Stimulated activated CD4-positive, alpha-beta T cell treated with anti-CD3 and anti-CD28 coated beads, Interleukin-4, amount 100 ng/mL, for 4 hours (primary cell): ENCODE results near the gene ELF4.
"Not testable (repeated sequence)": the region's sequence is repeated elsewhere in the genome, so short reads cannot be mapped to it uniquely, and the experiment has no call there.

Source experiments
- DNase-seq, 2 experiments: peaks; one replicate each; pipeline ENCODE4 v3.0.0-alpha.2; 2020

Gene ELF4

DNA sequence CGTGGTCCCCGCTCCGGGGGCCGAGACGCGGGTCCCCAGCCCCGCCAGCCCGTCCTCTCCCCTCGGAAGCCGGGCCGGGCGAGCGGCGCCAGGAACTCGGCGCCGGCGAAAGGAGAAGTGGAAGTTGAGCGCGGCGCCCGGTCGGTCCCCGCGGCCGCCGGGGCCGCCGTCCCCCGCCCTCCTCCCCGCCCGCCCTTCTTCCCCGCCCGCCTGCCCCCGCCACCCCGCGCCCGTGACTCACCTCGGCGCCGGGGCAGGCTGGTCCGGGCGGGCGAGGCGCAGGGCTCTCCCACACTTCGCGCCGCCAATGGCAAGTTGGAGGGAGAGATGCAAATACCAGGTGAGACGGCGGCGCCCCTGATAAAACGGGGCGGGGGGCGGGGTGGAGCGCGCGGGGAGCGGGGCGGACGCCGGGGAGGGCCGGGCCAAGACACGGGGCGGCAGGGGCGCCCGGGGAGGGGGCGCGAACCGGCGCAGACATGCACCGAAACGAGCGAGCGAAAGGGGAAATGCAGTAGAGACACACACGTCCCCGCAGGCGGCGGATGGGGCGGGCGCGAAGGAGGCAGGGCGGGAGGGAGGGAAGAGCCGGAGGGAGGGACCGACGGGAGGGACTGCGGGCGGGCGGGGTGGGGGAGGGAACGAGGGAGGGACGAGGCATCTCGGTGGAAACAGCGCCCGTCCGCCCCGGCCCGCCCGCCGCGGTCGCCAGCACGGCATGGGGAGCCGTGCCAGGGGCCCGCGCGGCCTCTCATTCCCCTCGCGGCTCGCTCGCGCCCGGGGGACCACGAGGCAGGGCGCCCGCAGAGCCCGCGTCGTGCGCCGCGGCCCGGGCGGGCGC lies at the start of gene ELF4:
TSS of gene ELF4 (minus strand) at position 119 of the 841 bp plus-strand sequence. CDS start 29,167 bp downstream, outside the sequence.
- peak; percentile 54 to 64 for DNase-seq

DNA sequence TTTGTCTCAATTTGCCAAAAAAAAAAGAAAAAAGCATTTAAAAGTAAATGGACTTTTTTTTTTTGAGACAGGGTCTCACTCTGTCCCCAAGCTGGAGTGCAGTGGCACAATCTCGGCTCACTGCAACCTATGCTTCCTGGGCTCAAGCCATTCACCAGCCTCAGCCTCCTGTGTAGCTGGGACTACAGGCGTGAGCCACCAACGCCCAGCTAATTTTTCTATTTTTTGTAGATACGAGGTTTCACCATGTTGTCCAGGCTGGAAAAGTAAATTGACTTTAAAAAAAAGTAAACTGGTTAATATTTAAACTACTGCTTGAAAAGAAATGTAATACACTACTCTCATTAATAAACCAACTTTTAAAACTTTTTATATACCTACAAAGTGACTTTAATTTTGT lies 49.5 kb upstream of the ELF4 start:
- DNase-seq, result no peak

DNA sequence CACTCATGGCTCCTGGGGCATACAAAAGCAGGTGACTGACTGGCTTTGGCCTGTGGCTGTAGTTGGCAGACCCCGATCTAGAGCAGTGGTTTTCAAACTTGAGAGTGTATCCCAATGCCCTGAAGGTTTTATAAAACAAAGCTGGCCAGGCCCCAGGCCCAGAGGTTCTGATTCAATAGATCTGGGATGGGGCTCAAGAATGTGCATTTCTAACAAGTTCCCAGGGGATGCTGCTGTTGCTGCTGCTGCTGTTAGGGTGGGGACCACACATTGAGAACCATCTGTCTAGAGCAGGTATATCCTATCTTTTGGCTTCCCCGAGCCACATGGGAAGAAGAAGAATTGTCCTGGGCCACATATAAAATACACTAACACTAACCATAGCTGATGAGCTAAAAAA lies 48.0 kb upstream of the ELF4 start:
- DNase-seq, result no peak

DNA sequence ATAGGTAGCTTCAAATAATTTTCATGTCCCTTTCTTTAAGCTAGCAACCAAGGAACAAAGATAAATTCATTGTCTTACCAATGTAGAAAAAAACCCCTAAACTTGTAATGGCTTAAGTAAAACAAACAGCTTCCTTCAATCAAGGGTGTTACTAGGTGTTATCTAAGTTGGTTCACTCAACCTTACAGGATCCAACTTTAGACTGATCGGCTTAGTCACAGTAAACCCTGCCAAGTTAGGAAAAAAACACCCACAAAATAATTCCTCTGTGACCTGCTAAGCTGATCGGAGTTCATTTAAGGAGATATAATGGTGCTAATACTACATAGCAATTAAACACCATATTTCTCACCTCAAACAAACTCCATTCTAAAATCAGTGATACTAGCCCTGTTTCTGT lies 45.3 kb upstream of the ELF4 start:
- no peak for DNase-seq

DNA sequence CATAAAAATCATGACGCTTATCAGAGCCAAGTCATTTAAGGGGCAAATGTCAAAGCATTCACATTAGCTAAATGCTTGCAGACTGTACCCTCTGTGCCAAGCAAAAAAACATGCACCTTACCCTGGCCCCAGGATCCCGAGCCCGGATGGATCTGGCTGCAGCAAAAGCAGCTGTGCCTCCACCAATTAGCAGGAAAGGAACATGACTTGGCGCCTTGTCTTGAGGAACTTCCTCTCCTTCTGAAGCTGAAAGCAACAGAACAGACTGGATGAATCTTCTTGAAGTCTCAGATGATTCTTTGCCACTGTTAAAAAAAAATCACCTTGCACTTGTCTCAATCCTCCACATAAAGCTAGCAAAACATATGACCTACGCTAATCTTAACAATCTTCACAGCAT lies 37.3 kb upstream of the ELF4 start:
- DNase-seq, result no peak

DNA sequence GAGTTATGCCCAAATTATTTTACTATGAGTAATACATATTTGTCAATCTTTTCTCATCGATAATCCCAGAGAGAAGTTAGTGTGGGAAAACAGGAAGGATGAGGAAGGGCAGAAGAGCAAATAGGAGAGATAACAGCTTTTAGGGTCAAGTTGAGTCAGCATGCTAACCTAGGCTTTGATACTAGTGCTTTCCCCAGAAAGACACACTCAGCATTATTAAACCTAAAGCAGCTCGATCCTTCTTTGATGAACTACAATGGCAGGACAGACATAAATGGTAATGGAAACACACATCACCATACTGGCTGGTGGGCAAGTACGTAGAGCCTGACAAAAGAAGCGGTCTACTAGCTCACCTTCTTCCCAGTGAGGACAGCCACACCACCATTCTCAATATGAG lies 34.8 kb upstream of the ELF4 start:
- no peak for DNase-seq

DNA sequence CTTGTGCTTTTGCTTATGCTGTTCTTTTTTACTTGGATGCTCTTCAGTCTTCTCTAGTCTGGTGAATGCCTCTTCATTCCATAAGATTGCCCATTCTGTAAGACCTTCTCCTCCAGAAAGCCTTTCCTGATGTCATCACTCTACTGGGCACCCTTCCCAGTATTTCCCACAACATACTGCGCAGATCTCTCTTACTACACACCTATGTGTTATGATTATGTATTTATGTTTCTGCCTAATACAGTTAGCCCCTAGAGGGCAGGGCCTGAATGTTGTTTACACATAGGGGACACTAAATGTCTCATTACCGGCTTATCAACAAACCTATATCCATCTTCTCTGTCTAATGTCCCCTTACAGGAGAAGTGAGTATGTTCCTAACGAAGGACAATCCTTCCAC lies 34.2 kb upstream of the ELF4 start:
- DNase-seq, result no peak

DNA sequence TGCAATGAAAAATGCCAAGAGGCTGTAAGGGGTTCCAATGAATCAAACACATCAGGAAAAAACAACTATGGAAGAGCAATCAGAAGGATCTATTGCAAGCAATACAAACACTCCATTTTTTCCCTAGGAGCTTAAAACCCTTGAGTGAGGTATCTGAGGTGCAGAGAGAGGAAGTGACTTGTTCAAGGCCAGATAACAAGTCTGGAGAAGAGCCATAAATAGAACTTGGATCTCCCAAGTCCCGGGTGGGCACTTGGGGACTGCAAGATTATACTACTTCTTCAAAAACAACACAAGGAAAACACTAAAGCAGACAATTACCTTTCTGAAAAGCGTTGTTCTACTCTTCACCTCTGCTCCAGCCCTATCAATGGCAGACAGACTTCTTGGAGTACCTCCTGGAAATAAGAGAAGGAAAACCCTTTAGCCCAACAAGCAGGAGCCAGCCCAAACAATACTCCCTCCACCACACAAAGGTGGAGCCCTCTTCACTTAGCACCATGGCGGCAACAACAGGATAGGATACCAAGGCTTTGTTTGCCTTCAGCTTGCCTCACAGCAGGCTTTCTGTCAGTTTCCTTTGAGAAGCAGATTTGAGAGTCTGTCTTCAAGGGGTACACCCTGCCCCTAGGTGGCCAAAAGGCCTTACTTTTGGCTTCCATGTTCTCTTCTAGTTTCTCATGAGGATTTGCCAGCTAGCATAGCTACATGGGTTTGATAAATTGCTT lies 29.3 kb upstream of the ELF4 start:
- DNase-seq, result no peak

DNA sequence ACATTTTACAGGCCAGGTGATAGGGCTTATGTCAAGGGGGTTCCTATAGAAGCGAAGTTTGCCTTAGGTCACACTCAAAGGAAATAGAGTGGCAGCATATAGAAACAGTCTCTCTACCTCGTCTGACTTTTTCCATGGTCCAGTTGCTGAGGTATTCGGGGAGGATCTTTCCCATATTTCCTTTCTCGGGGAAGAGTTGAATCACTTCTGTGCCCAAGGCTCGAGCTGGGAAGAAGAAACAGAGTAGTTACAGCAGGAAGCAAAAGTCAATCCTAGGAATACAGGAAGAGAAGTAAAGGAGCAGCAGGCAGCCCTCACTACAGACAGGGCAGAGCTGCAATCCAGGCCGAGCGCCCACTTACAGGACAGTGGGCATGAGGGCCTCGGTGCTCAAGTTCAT lies 26.7 kb upstream of the ELF4 start:
- no peak for DNase-seq

DNA sequence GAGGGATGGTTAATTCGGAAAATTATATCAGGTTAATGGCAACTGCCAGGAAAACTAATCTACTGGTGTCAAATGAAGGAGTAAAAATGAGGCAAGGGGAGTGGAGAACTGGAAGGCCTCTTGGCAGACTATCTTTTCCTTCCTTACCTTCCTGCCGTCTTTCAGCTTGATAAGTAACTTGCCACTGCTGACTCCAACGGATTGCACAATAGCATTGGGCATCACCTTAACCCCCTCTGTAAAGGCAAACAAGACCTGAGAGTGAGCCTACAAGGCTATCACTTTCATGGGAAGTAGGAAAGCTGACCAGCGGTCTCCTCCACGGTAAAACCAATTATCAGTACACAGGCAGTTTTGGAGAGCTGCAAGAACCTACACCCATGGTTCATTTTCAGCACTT lies 26.2 kb upstream of the ELF4 start:
- no peak for DNase-seq

DNA sequence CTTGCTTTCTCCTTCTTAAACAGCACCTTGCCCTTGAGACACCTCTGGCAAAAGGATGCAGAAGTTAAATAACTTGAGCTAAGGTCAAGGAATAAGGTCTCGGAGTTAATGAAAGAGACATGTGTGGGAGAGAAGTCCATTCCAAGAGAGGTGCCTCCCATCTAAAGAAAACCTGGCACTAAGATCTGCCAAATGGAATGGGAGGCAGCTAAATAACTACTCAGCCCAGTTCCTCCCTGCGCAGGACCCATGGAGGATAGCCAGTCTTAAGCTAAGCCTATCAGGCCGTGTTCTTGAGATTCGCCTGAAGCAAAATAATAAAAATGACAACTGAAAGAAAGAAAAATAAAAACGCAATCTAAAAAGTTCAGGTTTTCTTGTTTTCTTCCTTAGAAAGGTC lies 20.7 kb upstream of the ELF4 start:
- no peak for DNase-seq

DNA sequence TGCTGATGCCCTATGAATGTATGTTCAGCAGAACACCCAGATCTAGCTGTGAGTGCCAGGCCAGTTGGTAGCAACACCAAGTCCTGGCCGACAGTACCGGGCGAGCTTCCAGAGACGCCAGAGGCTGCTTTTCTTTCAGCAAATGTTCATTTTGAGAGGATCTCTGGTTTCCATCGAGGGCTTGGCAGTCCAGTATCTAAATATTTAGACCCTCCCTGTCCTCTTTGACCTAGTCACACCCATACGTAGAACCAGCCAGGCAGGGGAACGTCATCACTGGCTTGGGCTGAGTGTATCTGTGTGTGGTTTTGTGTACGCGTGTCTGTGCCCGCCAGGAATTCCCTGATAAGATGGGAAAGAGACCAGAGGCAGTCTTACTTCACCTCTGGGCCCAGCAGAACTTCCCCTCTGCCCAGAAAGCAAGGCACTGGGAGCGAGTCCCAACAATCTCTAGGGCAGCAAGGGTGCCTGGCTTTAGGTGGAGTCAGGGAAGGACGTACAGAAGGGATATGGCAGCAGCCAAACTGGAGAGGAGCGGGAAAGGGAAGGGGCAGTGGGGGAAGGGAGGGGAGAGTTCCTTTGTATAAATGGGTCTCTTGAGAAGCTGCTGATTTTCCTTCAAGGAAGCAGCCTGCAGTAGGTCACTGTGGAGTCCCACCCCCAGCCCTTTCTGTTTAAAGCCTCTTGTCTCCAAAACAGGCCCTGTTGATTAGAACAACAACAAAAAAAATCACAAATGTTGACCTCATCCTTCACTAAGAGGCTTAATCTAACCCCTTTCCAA lies 15.0 kb upstream of the ELF4 start:
- DNase-seq, result no peak

DNA sequence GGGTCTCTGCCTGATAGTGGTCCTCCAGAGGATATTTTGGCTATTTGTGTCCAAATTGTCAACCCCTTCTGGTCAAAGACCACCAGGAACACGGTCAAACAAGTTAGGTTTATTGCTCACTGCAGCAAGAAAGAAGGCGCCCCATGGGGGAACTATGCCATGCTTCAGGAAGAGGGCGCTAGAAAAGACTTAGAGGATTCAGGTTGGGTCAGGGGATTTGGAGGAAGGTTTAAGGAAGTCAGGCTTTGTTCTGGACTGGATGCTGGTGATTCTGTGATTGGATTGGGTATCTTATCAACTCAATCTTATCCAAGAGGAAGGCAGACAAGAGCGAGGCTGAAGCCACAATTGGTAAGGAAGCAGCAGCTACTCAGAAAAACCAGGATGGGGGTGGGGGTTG lies 14.3 kb upstream of the ELF4 start:
- DNase-seq, result no peak

DNA sequence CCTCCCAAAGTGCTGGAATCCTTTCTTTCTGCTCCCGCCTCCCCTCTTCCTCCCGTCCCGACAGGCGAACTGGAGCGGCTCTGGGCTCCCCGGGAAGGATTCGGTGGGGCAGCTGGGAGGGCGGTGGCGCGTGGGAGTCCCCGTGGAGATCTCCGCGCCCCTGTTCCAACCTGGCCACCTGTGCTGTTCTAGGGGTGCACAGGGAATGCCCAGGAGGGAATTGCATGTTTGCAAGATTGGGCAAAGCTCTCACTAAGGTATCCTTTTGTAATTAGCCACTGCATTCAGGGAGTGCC lies 11.2 kb upstream of the ELF4 start:
- no peak for DNase-seq

DNA sequence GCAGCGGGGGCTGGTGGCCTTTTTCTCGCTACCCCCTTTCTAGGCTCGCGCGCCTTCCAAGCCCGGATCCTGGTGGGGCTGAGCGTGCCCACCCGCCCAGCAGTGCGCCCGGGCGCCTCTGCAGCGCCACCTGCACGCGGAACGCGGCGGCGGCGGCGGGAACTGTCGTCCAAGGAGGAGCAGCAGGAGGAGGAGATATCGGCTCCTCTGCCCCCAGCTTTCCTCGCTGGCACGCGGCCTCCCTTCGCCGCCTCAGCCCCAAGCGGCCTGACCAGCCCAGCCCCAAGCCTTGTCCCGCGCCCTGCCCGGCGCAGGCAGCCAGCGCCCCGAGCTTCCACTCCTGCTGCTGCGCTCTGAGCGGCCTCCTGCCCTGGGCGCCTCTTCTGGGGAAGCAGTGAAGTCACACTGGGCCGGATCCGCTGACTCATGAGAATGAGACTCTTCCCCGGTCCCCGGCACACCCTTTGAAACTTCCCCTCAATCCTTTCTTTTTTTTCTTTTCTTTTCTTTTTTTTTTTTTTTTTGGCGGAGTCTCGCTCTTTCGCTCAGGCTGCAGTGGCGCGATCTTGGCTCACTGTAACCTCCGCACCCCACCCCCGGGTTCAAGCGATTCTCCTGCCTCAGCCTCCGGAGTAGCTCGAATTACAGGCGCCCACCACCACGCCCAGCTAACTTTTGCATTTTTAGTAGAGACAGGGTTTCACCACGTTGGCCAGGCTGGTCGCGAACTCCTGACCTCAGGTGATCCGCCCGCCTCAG lies 10.6 kb upstream of the ELF4 start:
- peak; percentile 60 to 68 for DNase-seq

DNA sequence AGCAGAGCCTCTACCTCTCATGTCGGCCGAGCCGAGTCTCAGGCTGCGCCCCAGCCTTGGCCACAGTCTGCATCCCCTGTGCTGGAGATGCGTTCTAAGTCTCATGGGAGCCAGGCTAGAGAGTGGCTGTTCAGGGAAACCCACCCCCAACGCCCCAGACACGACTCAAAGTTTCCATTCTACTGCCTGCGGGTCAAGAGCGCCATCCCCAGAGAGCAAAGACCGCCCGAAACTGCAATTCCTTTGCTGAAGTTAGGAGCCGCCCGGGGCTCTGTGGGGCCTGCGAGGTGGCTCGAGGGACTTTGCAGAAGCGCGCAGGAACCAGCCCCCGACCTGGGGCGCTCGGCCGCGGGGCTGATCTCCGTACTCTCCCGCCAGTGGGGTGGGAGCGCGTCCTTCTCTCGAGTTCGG lies 10.0 kb upstream of the ELF4 start:
- DNase-seq, result peak in 1 of 2 experiments; percentile 30

DNA sequence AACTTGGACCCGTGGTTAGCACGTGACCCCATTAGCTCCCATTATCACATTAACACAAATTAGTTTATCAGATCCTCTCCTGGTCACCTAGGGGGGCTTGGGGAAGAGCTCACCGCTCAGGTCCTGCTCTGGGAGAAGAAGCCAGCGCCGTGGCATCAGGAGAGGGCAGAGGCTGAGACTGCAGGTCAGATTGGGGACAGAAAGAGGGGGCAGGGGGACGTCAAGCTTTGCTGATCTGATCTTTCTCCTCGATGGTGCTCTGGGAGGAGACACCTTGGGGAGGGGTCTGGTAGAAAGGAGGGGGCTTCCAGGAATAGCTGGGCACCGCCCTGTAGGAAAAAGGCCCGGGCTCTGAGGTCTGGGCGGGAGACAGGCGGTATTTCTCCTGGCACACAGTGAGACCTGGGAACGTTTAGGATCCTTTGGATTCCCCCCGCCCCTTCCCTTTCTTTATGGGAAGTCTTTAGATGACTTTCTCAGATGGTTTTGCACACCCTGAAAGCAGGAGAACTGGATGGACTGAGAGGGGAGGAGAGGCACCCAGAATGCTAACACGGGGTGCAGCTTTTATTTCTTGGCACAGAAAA lies 9.1 kb upstream of the ELF4 start:
- no peak for DNase-seq

DNA sequence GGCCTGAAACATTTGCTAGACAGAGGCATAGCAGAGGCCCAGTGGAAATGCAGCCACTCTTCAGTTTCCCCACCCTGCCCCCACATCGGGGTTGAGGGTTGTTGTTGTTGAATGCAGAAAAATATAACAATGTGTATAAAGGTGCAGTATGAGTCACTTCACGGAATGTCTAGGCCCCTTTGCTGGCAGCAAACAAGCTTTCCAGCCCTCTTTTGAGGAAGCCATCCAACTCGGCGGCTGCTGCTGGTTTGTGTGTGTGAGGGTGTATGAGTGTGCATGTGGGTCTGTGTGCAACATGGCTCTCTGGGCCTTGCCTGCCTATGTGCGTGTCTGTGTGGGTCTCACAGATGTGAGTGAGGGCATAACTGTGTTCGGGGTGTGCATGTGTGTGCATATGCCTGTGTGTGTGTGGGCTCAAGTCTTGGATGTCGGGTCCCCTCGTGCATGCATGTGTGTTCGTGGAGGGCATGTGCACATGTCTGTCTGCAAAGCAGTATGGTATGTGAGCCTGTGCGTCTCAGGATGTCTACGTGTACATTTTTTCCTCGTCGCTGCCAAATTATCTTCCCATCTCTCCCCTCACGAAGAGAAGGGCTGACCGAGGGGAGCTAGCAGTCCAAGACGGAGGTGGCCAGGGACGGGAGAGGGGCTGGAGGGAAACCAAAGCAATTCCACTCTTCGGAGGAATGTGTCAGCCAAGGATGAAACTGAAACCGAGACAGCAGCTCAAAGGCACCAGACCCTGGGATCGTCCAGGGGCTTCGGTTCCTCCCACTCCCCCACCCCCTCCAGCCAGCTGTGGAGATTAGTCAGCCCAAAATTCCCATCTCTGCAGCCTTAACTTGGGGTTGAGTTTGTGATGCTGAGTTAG lies 8.4 kb upstream of the ELF4 start:
- DNase-seq, result no peak

DNA sequence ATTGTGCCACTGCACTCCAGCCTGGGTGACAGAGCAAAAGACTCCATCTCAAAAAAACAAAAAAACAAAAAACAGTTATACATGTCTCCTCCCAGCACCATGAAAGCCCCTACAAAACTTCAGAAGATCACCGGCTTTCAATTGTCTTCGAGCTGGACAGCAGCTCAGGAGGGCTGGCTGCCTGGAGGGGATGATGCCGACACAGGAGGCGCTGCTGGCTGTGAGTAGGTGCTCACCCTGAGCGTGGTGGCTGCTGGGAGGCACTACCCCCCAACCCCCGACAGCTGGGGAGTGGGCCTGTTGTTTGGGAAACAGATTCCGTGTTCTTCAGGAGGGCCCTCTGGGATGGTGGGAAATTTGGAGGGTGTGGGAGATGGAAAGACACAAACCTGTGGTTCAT lies 6.9 kb upstream of the ELF4 start:
- DNase-seq, result no peak

DNA sequence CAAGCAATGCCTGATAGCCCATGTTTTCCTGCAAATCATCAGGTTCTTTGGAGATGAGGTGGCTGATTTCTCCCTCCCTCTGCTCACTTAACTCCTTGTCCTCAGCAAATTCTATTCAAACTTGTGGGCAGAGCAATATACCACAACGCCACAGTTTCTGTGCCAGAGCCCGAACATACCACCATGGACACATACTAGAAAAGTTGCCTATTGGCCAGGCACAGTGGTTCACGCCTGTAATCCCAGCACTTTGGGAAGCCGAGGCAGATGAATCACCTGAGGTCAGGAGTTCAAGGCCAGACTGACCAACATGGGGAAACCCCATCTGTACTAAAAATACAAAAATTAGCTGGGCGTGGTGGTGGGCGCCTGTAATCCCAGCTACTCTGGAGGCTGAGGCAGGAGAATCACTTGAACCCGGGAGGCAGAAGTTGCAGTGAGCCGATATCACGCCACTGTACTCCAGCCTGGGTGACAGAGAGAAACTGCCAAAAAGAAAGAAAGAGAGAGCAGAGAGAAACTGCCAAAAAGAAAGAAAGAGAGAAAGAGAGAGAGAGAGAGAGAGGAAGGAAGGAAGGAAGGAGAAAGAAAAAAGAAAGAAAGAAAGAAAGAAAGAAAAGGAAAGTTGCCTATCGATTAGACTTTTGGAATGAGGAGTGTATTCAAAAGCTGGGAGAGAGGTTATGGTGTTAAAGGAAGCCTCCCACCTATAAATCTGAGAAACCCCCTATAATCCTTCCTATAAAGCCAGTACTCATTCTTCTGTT lies 5.0 kb upstream of the ELF4 start:
- DNase-seq, result not testable (repeated sequence)

DNA sequence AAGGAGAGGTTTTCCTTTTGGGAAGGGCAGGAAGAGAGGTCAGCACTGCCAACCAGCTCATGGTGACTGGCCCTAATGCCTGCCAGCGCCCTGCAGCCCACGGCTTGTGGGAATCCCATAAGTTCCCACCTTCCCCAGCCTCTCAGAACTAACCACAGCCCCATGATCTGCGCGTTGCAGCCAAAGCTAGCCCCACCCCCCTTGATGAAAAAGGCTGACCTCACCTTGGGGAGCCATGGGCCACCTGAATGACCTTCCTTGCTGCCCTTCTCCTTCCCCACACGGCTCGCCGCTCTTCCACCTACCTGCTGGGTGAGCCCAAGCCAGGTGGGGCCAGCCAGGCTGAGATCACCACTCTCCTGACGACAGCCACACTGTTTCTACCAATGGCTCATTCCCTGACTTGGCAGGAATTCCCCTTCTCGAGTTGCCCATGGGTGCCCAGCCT lies 3.9 kb upstream of the ELF4 start:
- no peak for DNase-seq
